Measurements from ENCODE around the gene BABAM2. TPM values are rescaled to one million over a fixed set of nuclear protein-coding genes. Genes with fewer than 3 reads are reported as not detected.

The BABAM2 gene
- total RNA-seq, 1 experiment from 2014 or later: 27.1 TPM

DNA sequence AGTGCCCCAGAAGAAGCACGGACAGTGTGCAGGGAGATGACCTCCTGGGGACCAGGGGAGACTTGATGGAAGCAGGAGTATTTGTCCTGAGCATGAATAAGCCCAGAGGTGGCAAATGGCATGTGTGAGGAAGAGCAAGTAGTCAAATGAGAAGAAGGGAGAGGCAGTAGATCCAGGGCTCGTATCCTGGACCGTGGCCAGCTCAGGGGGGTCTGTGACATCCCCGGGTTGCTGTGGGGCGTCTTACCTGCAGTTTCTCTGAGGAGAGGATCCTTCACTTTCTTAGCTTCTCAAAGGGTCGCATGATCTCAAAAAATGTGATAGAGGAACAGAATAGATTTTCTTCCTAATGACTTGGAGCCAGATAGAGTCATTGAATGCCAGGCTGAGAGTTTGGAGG lies 445.1 kb downstream of the BABAM2 start:
- H3K23ac ChIP-seq (ENCODE audit: insufficient read length, low read depth, low read length): no peak overlapping the region

More for the DNA sequence above, 445.1 kb downstream of the BABAM2 start:
- no peak overlapping the region for H2AFZ ChIP-seq (ENCODE audit: low read length)
- no peak for DNase-seq
- Mint-ChIP-seq H3K4me3 (no peak overlapping the region), H3K9me3 (no peaks in the 10 kb centered on the region; a peak in 1 of 5 replicates), H3K36me3 (ENCODE audit: insufficient read depth in 1 of 3, low read depth in 3 of 3) (no peaks in the 10 kb centered on the region; a peak in 1 of 7 replicates), H3K4me1 (peaks cover 11 to 16% of the 10 kb centered on the region in 2 experiments), H3K27ac (peak overlapping the region in 1 of 3 experiments; percentile 35; a peak in 1 of 7 replicates), H3K27me3 (ENCODE audit: low read depth) (peaks cover 1% of the 10 kb centered on the region; the same call in 1 of the 2 replicates)
- no peak overlapping the region for H3K27ac ChIP-seq (ENCODE audit: insufficient read length, low read depth, low read length)
- H2BK5ac ChIP-seq (ENCODE audit: insufficient read length, low read length): no peak overlapping the region
- no CpG with 5 or more reads among the region's 6 CpGs for WGBS (ENCODE audit: extremely low coverage, insufficient read length, low lambda C conversion rate)
- no peak overlapping the region for H3K4ac ChIP-seq (ENCODE audit: low read depth, low read length)
- no peak overlapping the region for H2BK20ac ChIP-seq (ENCODE audit: low read depth, low read length, poor library complexity, severe bottlenecking)
- H2BK12ac ChIP-seq (ENCODE audit: insufficient read length, low read depth, low read length): no peak overlapping the region
- TF ChIP-seq, protein P1, sequence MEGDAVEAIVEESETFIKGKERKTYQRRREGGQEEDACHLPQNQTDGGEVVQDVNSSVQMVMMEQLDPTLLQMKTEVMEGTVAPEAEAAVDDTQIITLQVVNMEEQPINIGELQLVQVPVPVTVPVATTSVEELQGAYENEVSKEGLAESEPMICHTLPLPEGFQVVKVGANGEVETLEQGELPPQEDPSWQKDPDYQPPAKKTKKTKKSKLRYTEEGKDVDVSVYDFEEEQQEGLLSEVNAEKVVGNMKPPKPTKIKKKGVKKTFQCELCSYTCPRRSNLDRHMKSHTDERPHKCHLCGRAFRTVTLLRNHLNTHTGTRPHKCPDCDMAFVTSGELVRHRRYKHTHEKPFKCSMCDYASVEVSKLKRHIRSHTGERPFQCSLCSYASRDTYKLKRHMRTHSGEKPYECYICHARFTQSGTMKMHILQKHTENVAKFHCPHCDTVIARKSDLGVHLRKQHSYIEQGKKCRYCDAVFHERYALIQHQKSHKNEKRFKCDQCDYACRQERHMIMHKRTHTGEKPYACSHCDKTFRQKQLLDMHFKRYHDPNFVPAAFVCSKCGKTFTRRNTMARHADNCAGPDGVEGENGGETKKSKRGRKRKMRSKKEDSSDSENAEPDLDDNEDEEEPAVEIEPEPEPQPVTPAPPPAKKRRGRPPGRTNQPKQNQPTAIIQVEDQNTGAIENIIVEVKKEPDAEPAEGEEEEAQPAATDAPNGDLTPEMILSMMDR (conservative IDR thresholded peaks at IDR 0.05): no peak
- H4K5ac ChIP-seq (ENCODE audit: insufficient read length, low read depth, low read length): no peak overlapping the region
- H3K14ac ChIP-seq (ENCODE audit: insufficient read depth, low read length): no peak overlapping the region
- H3K4me2 ChIP-seq (ENCODE audit: insufficient read depth, insufficient read length, low read length): no peak overlapping the region
- H3K18ac ChIP-seq (ENCODE audit: insufficient read length, low read depth, low read length): no peak overlapping the region
- no peak overlapping the region for H3T11ph ChIP-seq (ENCODE audit: low read length)
- H2BK120ac ChIP-seq (ENCODE audit: low read depth, low read length, poor library complexity, severe bottlenecking): no peak overlapping the region
- H3K4me1 ChIP-seq (ENCODE audit: insufficient read depth, low read length): no peaks in the 10 kb centered on the region
- no peaks in the 10 kb centered on the region for H4K20me1 ChIP-seq (ENCODE audit: control insufficient read depth, insufficient read depth, insufficient read length)
- H3K9me3 ChIP-seq (ENCODE audit: control insufficient read depth, low read depth, low read length): no peaks in the 10 kb centered on the region
- H3K79me2 ChIP-seq (ENCODE audit: insufficient read depth, low read length): no peaks in the 10 kb centered on the region
- no peak overlapping the region for H4K91ac ChIP-seq (ENCODE audit: insufficient read length, low read depth, low read length)
- H3K79me1 ChIP-seq (ENCODE audit: insufficient read depth, low read depth, low read length, poor library complexity, severe bottlenecking): no peaks in the 10 kb centered on the region
- H3K56ac ChIP-seq (ENCODE audit: insufficient read length, low read depth, low read length): no peak overlapping the region
- no peak overlapping the region for H4K8ac ChIP-seq (replicated peaks; ENCODE audit: insufficient read length, low read depth, low read length)
- H3K23me2 ChIP-seq (ENCODE audit: insufficient read length, low read depth, low read length, poor library complexity, severe bottlenecking): no peaks in the 10 kb centered on the region
- no peak overlapping the region for H2BK15ac ChIP-seq (ENCODE audit: low read depth, low read length)
- no peak overlapping the region for H2AK5ac ChIP-seq (ENCODE audit: insufficient read length, low read length)
- H3K27me3 ChIP-seq (ENCODE audit: insufficient read depth, low read length): no peaks in the 10 kb centered on the region
- no peak overlapping the region for H3K9ac ChIP-seq (ENCODE audit: extremely low read depth, insufficient read length, low read length)

Measured in H9 (cell line).